H1 (cell line): Measurements from ENCODE around the gene TPD52L1. TPM values are rescaled to one million over a fixed set of nuclear protein-coding genes. Genes with fewer than 3 reads are reported as not detected.

Experiments
- CTCF ChIA-PET: fragments of 300-600 bp; sonication (Branson Sonifier 250); formaldehyde crosslinking; loops from one replicate; lab custom pipeline; 2021; ENCODE audit not compliant: partially characterized antibody; lab: Charles Lee
- POLR2A ChIA-PET: fragments of 300-600 bp; sonication (Branson Sonifier 250); formaldehyde crosslinking; loops from one replicate; lab custom pipeline; 2021; ENCODE audit warnings: inconsistent platforms; ENCODE audit not compliant: partially characterized antibody; lab: Charles Lee
- DNase-seq, 2 experiments: peaks; one replicate each; pipeline versions ENCODE4 v3.0.0 to v3.0.0-alpha.2; 2010 to 2022; ENCODE audit warnings: low spot score in 2 of 2, low read depth in 1 of 2, mixed read lengths in 1 of 2
- FAIRE-seq: peaks from 2 replicates; lab custom pipeline; 2011; peaks lifted over from hg19 to GRCh38; lab: Jason Lieb, UNC
- H2AFZ ChIP-seq: 2 replicates; pipeline ENCODE4 v1.8.1; 2012; ENCODE audit warnings: low read length, inconsistent platforms
- H2AK5ac ChIP-seq: 2 replicates; pipeline ENCODE4 v1.6.1; 2013; ENCODE audit warnings: low read depth, low read length
- H2BK120ac ChIP-seq: replicated peaks from 2 replicates; pipeline ENCODE3; 2013; ENCODE audit warnings: low read depth, low read length, inconsistent platforms
- H2BK12ac ChIP-seq: 2 replicates; pipeline ENCODE4 v1.6.1; 2013; ENCODE audit warnings: low read depth, low read length
- H2BK15ac ChIP-seq: 2 replicates; pipeline ENCODE4 v1.6.1; 2013; ENCODE audit warnings: low read length
- H2BK20ac ChIP-seq: 2 replicates; pipeline ENCODE4 v1.6.1; 2013; ENCODE audit warnings: low read length
- H2BK5ac ChIP-seq: 2 replicates; pipeline ENCODE4 v1.6.1; 2013; ENCODE audit warnings: low read depth, low read length
- H3K14ac ChIP-seq: 2 replicates; pipeline ENCODE4 v1.6.1; 2013; ENCODE audit warnings: inconsistent platforms; ENCODE audit not compliant: insufficient read length
- H3K18ac ChIP-seq: 2 replicates; pipeline ENCODE4 v1.6.1; 2013; ENCODE audit warnings: low read length; ENCODE audit errors: extremely low read depth
- H3K23ac ChIP-seq: 2 replicates; pipeline ENCODE4 v1.6.1; 2013; ENCODE audit warnings: inconsistent platforms; ENCODE audit not compliant: insufficient read length
- H3K23me2 ChIP-seq: 2 replicates; pipeline ENCODE4 v1.6.1; 2013; ENCODE audit warnings: low read depth, low read length
- H3K27ac ChIP-seq: 2 replicates; pipeline ENCODE4 v1.6.1; 2011; ENCODE audit warnings: low read depth, low read length, inconsistent platforms
- H3K27me3 ChIP-seq, 4 experiments: replicated peaks in 1 of 4; 1 replicate in 1 of 4; 2 replicates in 3 of 4; pipeline versions ENCODE4 v1.6.1 to v1.8.1; 2011 to 2013; ENCODE audit warnings: low read length in 3 of 4, mild to moderate bottlenecking in 3 of 4, inconsistent platforms in 2 of 4, mixed read lengths in 2 of 4, moderate library complexity in 1 of 4; ENCODE audit not compliant: control insufficient read depth in 3 of 4, insufficient read depth in 3 of 4; ENCODE audit errors: extremely low read depth in 1 of 4
- H3K36me3 ChIP-seq, 4 experiments: 2 replicates each; pipeline versions ENCODE4 v1.6.1 to v1.8.1; 2011 to 2013; ENCODE audit warnings: mild to moderate bottlenecking in 4 of 4, low read length in 3 of 4, moderate library complexity in 2 of 4, control low read depth in 1 of 4, inconsistent platforms in 1 of 4; ENCODE audit not compliant: insufficient read depth in 4 of 4, control insufficient read depth in 2 of 4
- H3K4ac ChIP-seq: replicated peaks from 2 replicates; pipeline ENCODE3; 2013; ENCODE audit warnings: low read length, low read depth, mixed read lengths, inconsistent platforms; ENCODE audit not compliant: insufficient read length
- H3K4me1 ChIP-seq, 4 experiments: replicated peaks in 1 of 4; 1 replicate in 1 of 4; 2 replicates in 3 of 4; pipeline versions ENCODE4 v1.6.1 to v1.8.1; 2011 to 2013; ENCODE audit warnings: low read length in 3 of 4, inconsistent platforms in 2 of 4, mixed read lengths in 1 of 4; ENCODE audit not compliant: insufficient read depth in 4 of 4, control insufficient read depth in 3 of 4
- H3K4me2 ChIP-seq, 2 experiments: 2 replicates each; pipeline versions ENCODE4 v1.6.1 to v1.8.1; 2011 to 2013; ENCODE audit warnings: low read depth in 2 of 2, low read length in 2 of 2, control low read depth in 1 of 2, inconsistent platforms in 1 of 2, mild to moderate bottlenecking in 1 of 2; ENCODE audit not compliant: insufficient read depth in 1 of 2
- H3K4me3 ChIP-seq, 4 experiments: fragments of 200-600, 300-600 bp in 1 of 4; sonication (generic), shearing (Covaris generic), sonication (Bioruptor Twin) in 1 of 4; 2 replicates each; pipeline versions ENCODE4 v1.5.1 to v1.8.1; 2011 to 2016; ENCODE audit warnings: low read length in 4 of 4, low read depth in 3 of 4, control low read depth in 2 of 4, inconsistent platforms in 2 of 4, mild to moderate bottlenecking in 2 of 4, mixed read lengths in 1 of 4, moderate library complexity in 1 of 4; ENCODE audit not compliant: insufficient read depth in 2 of 4; ENCODE audit errors: extremely low read depth in 1 of 4
- H3K56ac ChIP-seq: replicated peaks from 2 replicates; pipeline ENCODE3; 2013; ENCODE audit warnings: low read depth, mild to moderate bottlenecking, mixed read lengths, low read length, inconsistent platforms; ENCODE audit not compliant: insufficient read length
- H3K79me1 ChIP-seq: 2 replicates; pipeline ENCODE4 v1.6.1; 2013; ENCODE audit warnings: low read depth, low read length, control low read depth
- H3K79me2 ChIP-seq, 2 experiments: 2 replicates each; pipeline versions ENCODE4 v1.6.1 to v1.8.1; 2012 to 2013; ENCODE audit warnings: low read length in 2 of 2, mild to moderate bottlenecking in 2 of 2, inconsistent platforms in 1 of 2; ENCODE audit not compliant: insufficient read depth in 2 of 2, control insufficient read depth in 1 of 2
- H3K9ac ChIP-seq, 4 experiments: replicated peaks in 1 of 4; 1 replicate in 1 of 4; 2 replicates in 3 of 4; pipeline versions ENCODE4 v1.6.1 to v1.8.1; 2011 to 2013; ENCODE audit warnings: low read depth in 3 of 4, low read length in 3 of 4, control low read depth in 2 of 4, mild to moderate bottlenecking in 2 of 4, moderate library complexity in 2 of 4, inconsistent platforms in 1 of 4; ENCODE audit errors: extremely low read depth in 1 of 4
- H3K9me3 ChIP-seq, 2 experiments: 2 replicates each; pipeline versions ENCODE4 v1.6.1 to v1.8.1; 2012 to 2013; ENCODE audit warnings: mild to moderate bottlenecking in 2 of 2, moderate library complexity in 2 of 2, control low read depth in 1 of 2, inconsistent platforms in 1 of 2, low read depth in 1 of 2, low read length in 1 of 2, mixed read lengths in 1 of 2; ENCODE audit not compliant: insufficient read depth in 2 of 2
- H4K20me1 ChIP-seq, 2 experiments: replicated peaks in 1 of 2; 2 replicates each; pipeline versions ENCODE3 to v1.8.1; 2011 to 2013; ENCODE audit warnings: inconsistent platforms in 2 of 2, low read length in 2 of 2, mild to moderate bottlenecking in 1 of 2; ENCODE audit not compliant: insufficient read depth in 2 of 2, control insufficient read depth in 1 of 2
- H4K5ac ChIP-seq: 2 replicates; pipeline ENCODE4 v1.6.1; 2013; ENCODE audit warnings: low read length, low read depth, mixed read lengths, inconsistent platforms; ENCODE audit not compliant: insufficient read length
- H4K8ac ChIP-seq: 2 replicates; pipeline ENCODE4 v1.8.0; 2013; ENCODE audit warnings: mild to moderate bottlenecking, moderate library complexity, low read length, inconsistent platforms; ENCODE audit not compliant: insufficient read depth; ENCODE audit errors: extremely low read depth
- H4K91ac ChIP-seq: replicated peaks from 2 replicates; pipeline ENCODE3; 2013; ENCODE audit warnings: low read length, mixed read lengths, inconsistent platforms; ENCODE audit not compliant: insufficient read length
- CBX5 ChIP-seq: fragments of 300-800, 300-1000 bp; sonication (generic); IDR thresholded peaks from 2 replicates; pipeline ENCODE4 v1.7.1; 2016; ENCODE audit warnings: antibody characterized with exemption, low read length, low read depth
- CEBPB ChIP-seq: IDR thresholded peaks from 2 replicates; pipeline ENCODE4 v1.6.1; 2012; ENCODE audit warnings: low read depth, low read length
- E2F6 ChIP-seq: IDR thresholded peaks from 2 replicates; pipeline ENCODE4 v1.6.1; 2012; ENCODE audit warnings: inconsistent platforms
- GABPA ChIP-seq: IDR thresholded peaks from 2 replicates; pipeline ENCODE4 v1.6.1; 2011; ENCODE audit warnings: mild to moderate bottlenecking, low read length, moderate library complexity, borderline replicate concordance; ENCODE audit not compliant: insufficient read depth
- JUN ChIP-seq: IDR thresholded peaks from 2 replicates; pipeline ENCODE4 v1.6.1; 2011; ENCODE audit warnings: low read depth, mild to moderate bottlenecking, improper control_type of control experiment, low read length
- MAFK ChIP-seq: IDR thresholded peaks from 2 replicates; pipeline ENCODE4 v1.6.1; 2012; ENCODE audit warnings: low read depth, mild to moderate bottlenecking, improper control_type of control experiment, low read length
- SP4 ChIP-seq: IDR thresholded peaks from 2 replicates; pipeline ENCODE4 v1.6.1; 2012; ENCODE audit warnings: low read length, inconsistent platforms
- YY1 ChIP-seq: IDR thresholded peaks from 2 replicates; pipeline ENCODE4 v1.6.1; 2011; ENCODE audit warnings: low read depth, mild to moderate bottlenecking, low read length
- WGBS, 2 experiments: shearing (Covaris generic) in 1 of 2; methylation state at CpG; one replicate each; pipeline versions ENCODE4 v1.1.6 to v1.1.7; 2013 to 2015; ENCODE audit warnings: low lambda C conversion rate in 2 of 2, mixed read lengths in 2 of 2, inconsistent platforms in 1 of 2, low coverage in 1 of 2, missing lambda C conversion rate in 1 of 2; ENCODE audit not compliant: insufficient replicate concordance in 2 of 2, insufficient coverage in 1 of 2, insufficient read length in 1 of 2; ENCODE audit errors: extremely low coverage in 1 of 2, missing lambda C conversion rate in 1 of 2; 5-methylcytosine and 5-hydroxymethylcytosine counted together
- polyA plus RNA-seq, 7 experiments: library from polyadenylated mRNA; depleted of rRNA in 3 of 7; stranded (reverse) in 5 of 7; unstranded in 2 of 7; fragments of >200 nt in 5 of 7; fragments of 200-250 nt in 2 of 7; gene quantifications; 1 replicate in 5 of 7; 2 replicates in 1 of 7; 4 replicates in 1 of 7; pipeline versions ENCODE4 v1.2.1 to v1.2.3, GENCODE V29; 2011 to 2013; ENCODE audit warnings: missing spikeins in 2 of 7, mixed read lengths in 2 of 7
- total RNA-seq: library from RNA; stranded (reverse); fragmentation: NEBNext Ultra II Directional; extraction: Animal tissue kit (Norgen Biotek cat#: 25700); gene quantifications from 2 replicates; pipeline ENCODE4 v1.2.1, GENCODE V29; 2021

Gene TPD52L1
- total and polyA plus RNA-seq, 2 of the 8 experiments (the other 6 are each of a cell fraction or from before 2014, with no cell fraction given): 7.4 to 14.2 TPM

GRCh38 chr6:125219361-125219895 is 65.9 kb downstream of the TPD52L1 start:
- Histone ChIP-seq H3K14ac (no peak overlapping the region), H3K36me3 (no peaks in the 10 kb centered on the region), H2BK12ac (no peak overlapping the region), H4K8ac (no peak overlapping the region), H3K4me2 (no peak overlapping the region), H3K79me2 (no peaks in the 10 kb centered on the region; a peak in 1 of 4 replicates), H4K5ac (no peak overlapping the region), H3K27me3 (no peaks in the 10 kb centered on the region), H2BK20ac (no peak overlapping the region), H3K23me2 (no peaks in the 10 kb centered on the region), H2BK120ac (no peak overlapping the region), H2AK5ac (no peak overlapping the region), H3K9me3 (no peaks in the 10 kb centered on the region), H3K4me1 (peaks cover 0 to 9% (median 1%) of the 10 kb centered on the region in 4 experiments; a peak in 3 of 7 replicates), H2AFZ (no peak overlapping the region), H3K23ac (no peak overlapping the region), H2BK15ac (no peak overlapping the region), H3K9ac (no peak overlapping the region), H3K4me3 (no peak overlapping the region), H4K20me1 (no peaks in the 10 kb centered on the region), H2BK5ac (no peak overlapping the region), H3K4ac (no peak overlapping the region), H3K18ac (no peak overlapping the region), H3K27ac (no peak overlapping the region), H3K79me1 (no peaks in the 10 kb centered on the region), H4K91ac (no peak overlapping the region), H3K56ac (no peak overlapping the region)
- CTCF ChIA-PET: interaction anchor here (1.1 to 4.3 kb wide), 4 partner anchors 21 to 539 kb away, joined by 3 to 20 read pairs (median 4); no protein-coding TSS in a partner anchor
- WGBS, 2 experiments: 84% methylated on average over 5 of the region's 5 CpGs; no CpG with 5 or more reads in 1 of the 2 experiments
- TF ChIP-seq SP4: no peak
- TF ChIP-seq YY1: no peak
- no peak for TF ChIP-seq CEBPB
- TF ChIP-seq JUN: no peak
- no peak for TF ChIP-seq CBX5
- TF ChIP-seq GABPA: no peak
- TF ChIP-seq MAFK: no peak
- TF ChIP-seq E2F6: no peak
- FAIRE-seq (no peak), DNase-seq (no peak)
- POLR2A ChIA-PET: no interaction called here
